NCI-H2227 (cell line): ENCODE measurements around the gene UPK2.
A peak's percentile ranks its signal among the peaks of the same experiment; 100 is the strongest.
"Not testable (repeated sequence)": the region's sequence is repeated elsewhere in the genome, so short reads cannot be mapped to it uniquely, and the experiment has no call there.

Source experiments
- DNase-seq: peaks from one replicate; lab custom pipeline; 2025; ENCODE audit not compliant: unreplicated experiment; lab: John Stamatoyannopoulos, UW

UPK2 gene

GRCh38 chr11:118935376-118935775 is 20.7 kb upstream of the UPK2 start:
- DNase-seq = no peak

GRCh38 chr11:118938491-118939403 is 17.4 kb upstream of the UPK2 start:
- DNase-seq = no peak

GRCh38 chr11:118939404-118939915 is 16.6 kb upstream of the UPK2 start:
- DNase-seq = peak; percentile 8

- DNase-seq = peak; percentile 43
Measured at GRCh38 chr11:118939953-118940598, 16.0 kb upstream of the UPK2 start.

- no peak for DNase-seq
Measured at GRCh38 chr11:118947091-118947490, 9.0 kb upstream of the UPK2 start.

- no peak for DNase-seq
Measured at GRCh38 chr11:118948000-118948399, 8.1 kb upstream of the UPK2 start.

GRCh38 chr11:118953265-118953664 is 2.8 kb upstream of the UPK2 start:
- peak; percentile 96 for DNase-seq

- peak; percentile 5 for DNase-seq
Measured at GRCh38 chr11:118953976-118954375, 2.1 kb upstream of the UPK2 start.

GRCh38 chr11:118956847-118957469 is 860 bp downstream of the UPK2 start:
- no peak for DNase-seq

GRCh38 chr11:118957549-118957948 is 1.5 kb downstream of the UPK2 start:
- no peak for DNase-seq

GRCh38 chr11:118957968-118958367 is 1.9 kb downstream of the UPK2 start:
- DNase-seq = no peak

- DNase-seq = no peak
Measured at GRCh38 chr11:118958577-118958976, 2.5 kb downstream of the UPK2 start.

- no peak for DNase-seq
Measured at GRCh38 chr11:118961189-118961588, 5.1 kb downstream of the UPK2 start.

GRCh38 chr11:118961591-118961990 is 5.5 kb downstream of the UPK2 start:
- no peak for DNase-seq

- not testable (repeated sequence) for DNase-seq
Measured at GRCh38 chr11:118969508-118969907, 13.4 kb downstream of the UPK2 start.

GRCh38 chr11:118971646-118972045 is 15.5 kb downstream of the UPK2 start, which contains the start of gene FOXR1:
Gene FOXR1, plus strand, starts transcription at chr11:118971761. Its CDS starts 171 bp downstream, at chr11:118971932.
- no peak for DNase-seq

- no peak for DNase-seq
Measured at GRCh38 chr11:118973985-118974384, 17.9 kb downstream of the UPK2 start.

- DNase-seq = peak; percentile 57
Measured at GRCh38 chr11:118975771-118976709, 19.9 kb downstream of the UPK2 start.

GRCh38 chr11:118979434-118979833 is 23.3 kb downstream of the UPK2 start:
- DNase-seq = peak; percentile 44

- DNase-seq = no peak
Measured at GRCh38 chr11:118980191-118980881, 24.2 kb downstream of the UPK2 start.
